Gastroesophageal sphincter (tissue), 4 donors: ENCODE measurements around the gene DNAI7. TPM values are rescaled to one million over a fixed set of nuclear protein-coding genes. Genes with fewer than 3 reads are reported as not detected.

ENCODE experiments used
- ATAC-seq: fragments of 150-250 bp; one replicate; pipeline ENCODE4 v1.9.1; 2016; ENCODE audit warnings: mild to moderate bottlenecking, moderate library complexity
- H3K27ac ChIP-seq, 4 donors: fragments of 200-600 bp; sonication (generic) in 3 of 4; 1 replicate in 3 of 4; 2 replicates in 1 of 4; pipeline ENCODE4 v1.5.1; 2016 to 2019
- H3K27me3 ChIP-seq: fragments of 200-600 bp; sonication (generic); one replicate; pipeline ENCODE4 v1.5.1; 2019
- H3K36me3 ChIP-seq, 2 donors: fragments of 200-600 bp; sonication (generic); one replicate each; pipeline ENCODE4 v1.5.1; 2019; ENCODE audit warnings: control low read depth in 1 of 2
- H3K4me1 ChIP-seq, 3 donors: fragments of 200-600 bp; sonication (generic); 1 replicate in 2 of 3; 2 replicates in 1 of 3; pipeline ENCODE4 v1.5.1; 2016 to 2019; ENCODE audit warnings: control low read depth in 2 of 3
- H3K4me3 ChIP-seq, 2 donors: fragments of 200-600 bp; sonication (generic); one replicate each; pipeline ENCODE4 v1.5.1; 2019; ENCODE audit warnings: mild to moderate bottlenecking in 1 of 2, moderate library complexity in 1 of 2
- H3K9me3 ChIP-seq, 3 donors: fragments of 200-600 bp; sonication (generic); one replicate each; pipeline ENCODE4 v1.5.1; 2017 to 2019; ENCODE audit warnings: control low read depth in 2 of 3
- CTCF ChIP-seq, 4 experiments: fragments of 200-600 bp in 2 of 4; fragments of 450-650 bp in 2 of 4; sonication (generic) in 1 of 4; IDR thresholded peaks; one replicate each; pipeline ENCODE4 v1.5.1; 2017 to 2019; ENCODE audit warnings: antibody characterized with exemption in 4 of 4, mild to moderate bottlenecking in 2 of 4, moderate library complexity in 2 of 4
- EP300 ChIP-seq: sonication (generic); formaldehyde crosslinking; IDR thresholded peaks from one replicate; pipeline ENCODE4 v1.6.1; 2017; ENCODE audit warnings: antibody characterized with exemption, mild to moderate bottlenecking
- POLR2A ChIP-seq, 2 donors: fragments of 450-650 bp; IDR thresholded peaks; one replicate each; pipeline ENCODE4 v1.6.1; 2017; ENCODE audit warnings: antibody characterized with exemption in 2 of 2, mild to moderate bottlenecking in 2 of 2, moderate library complexity in 1 of 2
- POLR2AphosphoS5 ChIP-seq: sonication (generic); formaldehyde crosslinking; IDR thresholded peaks from one replicate; pipeline ENCODE4 v1.6.1; 2017; ENCODE audit warnings: antibody characterized with exemption
- WGBS, 2 donors: methylation state at CpG; one replicate each; pipeline ENCODE4 v1.1.5; 2018; ENCODE audit warnings: low coverage in 1 of 2; 5-methylcytosine and 5-hydroxymethylcytosine counted together
- total RNA-seq, 4 donors: library from RNA; depleted of rRNA; stranded (reverse); fragments of >200 nt; gene quantifications; one replicate each; pipeline ENCODE4 v1.1.0, GENCODE V29; 2016

DNAI7 gene
- total RNA-seq, 4 donors from 2014 or later: 0.22 to 2.3 (median 0.76) TPM

- WGBS, 2 donors: 67% methylated on average over 3 of the region's 3 CpGs; no CpG with 5 or more reads in 1 of the 2 donors
- no peak for ATAC-seq
- Histone ChIP-seq H3K4me1 (peaks cover 0 to 2% (median 0%) of the 10 kb centered on the region in 3 donors), H3K27me3 (no peaks in the 10 kb centered on the region), H3K27ac (no peak overlapping the region), H3K4me3 (no peak overlapping the region), H3K9me3 (no peaks in the 10 kb centered on the region), H3K36me3 (no peaks in the 10 kb centered on the region)
- TF ChIP-seq POLR2AphosphoS5: no peak
- TF ChIP-seq CTCF (IDR thresholded peaks at IDR 0.05): no peak
- TF ChIP-seq EP300: no peak
- no peak for TF ChIP-seq POLR2A (IDR thresholded peaks at IDR 0.05)
These were observed 120.8 kb downstream of the DNAI7 start for GRCh38 chr12:25074113-25074512.

- no peaks in the 10 kb centered on the region for H3K27me3 ChIP-seq
- H3K9me3 ChIP-seq: no peaks in the 10 kb centered on the region
- no peak overlapping the region for H3K27ac ChIP-seq
- no peak for ATAC-seq
- H3K4me3 ChIP-seq: no peak overlapping the region
- no peak for TF ChIP-seq CTCF (IDR thresholded peaks at IDR 0.05)
- TF ChIP-seq POLR2A (IDR thresholded peaks at IDR 0.05): no peak
- TF ChIP-seq POLR2AphosphoS5: no peak
- TF ChIP-seq EP300: no peak
- no peaks in the 10 kb centered on the region for H3K36me3 ChIP-seq
- 70 to 82% methylated on average over 4 of the region's 4 CpGs for WGBS, 2 donors
- H3K4me1 ChIP-seq: peaks cover 0 to 5% (median 0%) of the 10 kb centered on the region in 3 donors
These were observed 121.9 kb downstream of the DNAI7 start for GRCh38 chr12:25072906-25073650.

GRCh38 chr12:25071366-25071765, 123.6 kb downstream of the DNAI7 start:
- no peak for ATAC-seq
- H3K36me3 ChIP-seq: no peaks in the 10 kb centered on the region
- H3K27me3 ChIP-seq: no peaks in the 10 kb centered on the region
- H3K4me1 ChIP-seq: peaks cover 0 to 5% (median 0%) of the 10 kb centered on the region in 3 donors
- H3K27ac ChIP-seq: no peak overlapping the region
- no peaks in the 10 kb centered on the region for H3K9me3 ChIP-seq
- TF ChIP-seq POLR2A (IDR thresholded peaks at IDR 0.05) (no peak), POLR2AphosphoS5 (no peak), CTCF (IDR thresholded peaks at IDR 0.05) (no peak), EP300 (no peak)
- WGBS, 2 donors: 34 to 77% methylated on average over 1 of the region's 1 CpG
- H3K4me3 ChIP-seq: no peak overlapping the region

- Histone ChIP-seq H3K4me3 (no peak overlapping the region), H3K36me3 (no peaks in the 10 kb centered on the region), H3K9me3 (no peaks in the 10 kb centered on the region), H3K27ac (no peak overlapping the region), H3K4me1 (peaks cover 0 to 5% (median 0%) of the 10 kb centered on the region in 3 donors), H3K27me3 (no peaks in the 10 kb centered on the region)
- ATAC-seq: no peak
- TF ChIP-seq EP300: no peak
- TF ChIP-seq POLR2AphosphoS5: no peak
- no peak for TF ChIP-seq POLR2A (IDR thresholded peaks at IDR 0.05)
- 55 to 75% methylated on average over 2 of the region's 2 CpGs for WGBS, 2 donors
These were observed 125.7 kb downstream of the DNAI7 start for GRCh38 chr12:25069224-25069623.

- 82% methylated on average over 2 of the region's 2 CpGs; no CpG with 5 or more reads in 1 of the 2 donors for WGBS, 2 donors
- no peak for ATAC-seq
- Histone ChIP-seq H3K4me1 (peaks cover 0 to 5% (median 0%) of the 10 kb centered on the region in 3 donors), H3K27me3 (no peaks in the 10 kb centered on the region), H3K4me3 (no peak overlapping the region), H3K36me3 (no peaks in the 10 kb centered on the region), H3K9me3 (no peaks in the 10 kb centered on the region), H3K27ac (no peak overlapping the region)
- TF ChIP-seq CTCF (IDR thresholded peaks at IDR 0.05): no peak
- no peak for TF ChIP-seq EP300
- no peak for TF ChIP-seq POLR2A (IDR thresholded peaks at IDR 0.05)
- TF ChIP-seq POLR2AphosphoS5: no peak
These were observed 129.9 kb downstream of the DNAI7 start for GRCh38 chr12:25065035-25065434.
